HG02870 (cell line): Measurements from ENCODE around the gene SH3BP5L.
"Not testable (repeated sequence)": the region's sequence is repeated elsewhere in the genome, so short reads cannot be mapped to it uniquely, and the experiment has no call there.

Experiments used
- ATAC-seq: cut with Tn5 transposase; IDR thresholded peaks from one replicate; pipeline ENCODE4 v1.9.1; 2021; ENCODE audit warnings: mild to moderate bottlenecking, moderate library complexity; ENCODE audit not compliant: unreplicated experiment

Gene SH3BP5L

DNA sequence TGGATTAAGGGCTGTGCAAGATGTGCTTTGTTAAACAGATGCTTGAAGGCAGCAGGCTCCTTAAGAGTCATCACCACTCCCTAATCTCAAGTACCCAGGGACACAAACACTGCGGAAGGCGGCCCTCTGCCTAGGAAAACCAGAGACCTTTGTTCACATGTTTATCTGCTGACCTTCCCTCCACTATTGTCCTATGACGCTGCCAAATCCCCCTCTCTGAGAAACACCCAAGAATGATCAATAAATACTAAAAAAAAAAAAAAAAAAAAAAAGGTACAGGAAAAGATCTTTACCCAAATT, 5.0 kb upstream of the SH3BP5L start:
- not testable (repeated sequence) for ATAC-seq

DNA sequence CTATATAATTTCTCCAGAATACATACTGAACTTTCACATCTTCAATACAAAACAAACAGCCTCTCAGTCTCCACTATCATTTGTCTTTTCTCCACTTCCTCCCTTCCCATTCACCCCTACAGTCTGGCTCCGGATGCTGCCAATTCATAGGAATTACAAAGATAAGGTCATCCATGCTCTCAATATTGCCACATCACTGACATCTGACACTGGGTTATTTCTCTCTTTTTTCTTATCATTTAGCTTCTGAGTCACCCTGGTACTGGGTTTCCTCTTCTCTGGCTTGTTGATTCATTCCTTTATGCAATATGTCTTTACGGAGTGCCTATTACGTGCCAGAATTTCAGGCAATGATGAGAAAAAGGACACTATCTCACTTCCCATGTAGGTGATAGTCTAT, 3.1 kb upstream of the SH3BP5L start:
- no peak for ATAC-seq

DNA sequence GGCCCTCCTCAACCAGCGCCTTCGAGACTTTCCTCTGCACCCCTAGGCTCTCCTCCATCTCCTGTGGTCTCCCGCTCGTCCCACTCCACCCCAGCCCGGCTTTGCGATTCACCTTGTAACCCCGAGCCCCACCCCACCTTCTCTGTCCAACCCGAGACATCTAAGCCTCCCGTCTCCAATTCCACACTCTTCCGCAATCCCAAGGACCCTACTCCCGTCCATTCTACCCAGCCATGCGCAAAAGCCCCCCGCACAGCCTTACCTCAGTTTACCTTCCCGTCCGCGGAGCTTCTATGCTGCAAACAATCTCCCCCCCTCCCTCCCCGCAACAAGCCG, 174 bp downstream of the SH3BP5L start:
- peak; percentile 1 for ATAC-seq

DNA sequence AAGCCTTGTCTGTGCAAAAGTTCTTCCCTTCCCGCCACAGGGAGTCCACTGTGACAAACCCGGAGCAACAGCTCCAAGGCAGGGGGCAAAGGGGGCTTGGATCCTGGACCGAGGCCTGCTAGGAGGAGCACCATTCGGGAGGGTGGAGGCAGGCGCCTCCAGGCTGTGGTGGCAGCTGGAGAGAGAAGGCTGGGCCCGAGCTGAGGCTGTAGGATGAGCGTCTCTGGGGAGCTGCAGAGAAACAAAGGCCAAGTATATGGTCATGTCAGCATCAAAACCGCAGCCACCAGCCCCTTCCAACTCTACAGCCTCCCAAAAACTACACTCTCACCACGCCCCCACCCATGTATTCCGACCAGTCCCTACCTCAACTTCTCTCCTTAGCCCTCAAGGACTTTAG, 579 bp downstream of the SH3BP5L start:
- ATAC-seq: no peak

DNA sequence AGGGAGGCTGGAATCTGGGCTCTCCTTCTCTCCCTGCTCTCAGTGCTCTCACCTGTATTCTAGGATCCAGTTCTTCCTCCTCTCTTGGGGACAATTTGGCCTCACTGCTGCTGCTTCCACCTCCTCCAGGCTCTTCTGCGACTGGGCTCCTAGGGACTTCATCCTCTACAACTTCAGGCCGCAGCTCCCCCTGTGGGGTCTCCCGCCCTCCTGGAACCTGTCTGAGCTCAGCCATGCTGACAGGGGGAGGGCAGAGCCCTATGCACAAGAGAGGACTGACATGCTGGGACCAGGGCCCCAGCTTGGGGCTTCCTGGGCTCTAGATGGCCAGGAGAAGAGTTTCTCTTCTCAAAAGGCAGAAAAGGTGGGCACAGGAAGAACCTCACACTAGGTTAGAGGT, 1.0 kb downstream of the SH3BP5L start:
- ATAC-seq: no peak

DNA sequence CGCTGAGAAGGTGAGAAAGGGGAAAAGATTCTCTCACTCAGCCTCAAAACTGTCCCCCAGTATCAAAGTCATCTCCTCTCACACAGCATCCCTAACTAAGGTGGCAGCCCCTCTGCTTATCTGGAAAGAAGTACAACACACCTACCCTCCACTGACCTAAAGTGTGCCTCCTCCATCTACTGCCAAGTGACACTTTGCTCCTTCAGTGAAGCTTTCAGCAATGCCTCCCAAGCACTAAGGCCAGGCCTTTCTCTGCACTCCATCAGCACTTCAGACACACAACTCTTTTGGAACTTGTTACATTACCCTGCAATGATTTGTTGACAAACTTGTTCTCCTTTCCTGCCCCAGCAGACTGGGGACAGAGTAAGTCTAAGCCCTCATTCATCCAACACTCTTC, 1.4 kb downstream of the SH3BP5L start:
- ATAC-seq: no peak

DNA sequence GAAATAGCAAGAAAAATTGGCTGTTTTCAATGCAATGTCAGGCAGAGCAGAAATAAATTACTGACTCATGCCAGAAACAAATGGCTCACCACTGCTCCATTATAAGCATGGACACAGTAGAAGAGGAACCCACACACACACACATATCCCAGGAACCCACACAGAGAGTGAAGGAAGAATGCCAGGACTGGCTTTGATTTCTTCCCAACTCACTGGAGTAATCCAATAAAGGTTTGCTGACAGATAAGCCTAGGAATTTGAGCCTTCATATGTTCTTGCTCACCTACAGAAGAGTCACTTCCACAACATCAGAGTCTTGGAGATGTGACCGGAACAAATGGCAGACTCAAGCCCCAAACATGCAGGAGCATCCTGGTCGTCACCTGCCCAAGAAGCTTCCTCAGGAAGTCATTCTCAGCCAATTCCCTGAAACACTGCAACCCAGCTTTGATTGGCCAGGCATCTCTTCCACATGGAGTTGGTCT, 2.2 kb downstream of the SH3BP5L start:
- ATAC-seq: no peak

DNA sequence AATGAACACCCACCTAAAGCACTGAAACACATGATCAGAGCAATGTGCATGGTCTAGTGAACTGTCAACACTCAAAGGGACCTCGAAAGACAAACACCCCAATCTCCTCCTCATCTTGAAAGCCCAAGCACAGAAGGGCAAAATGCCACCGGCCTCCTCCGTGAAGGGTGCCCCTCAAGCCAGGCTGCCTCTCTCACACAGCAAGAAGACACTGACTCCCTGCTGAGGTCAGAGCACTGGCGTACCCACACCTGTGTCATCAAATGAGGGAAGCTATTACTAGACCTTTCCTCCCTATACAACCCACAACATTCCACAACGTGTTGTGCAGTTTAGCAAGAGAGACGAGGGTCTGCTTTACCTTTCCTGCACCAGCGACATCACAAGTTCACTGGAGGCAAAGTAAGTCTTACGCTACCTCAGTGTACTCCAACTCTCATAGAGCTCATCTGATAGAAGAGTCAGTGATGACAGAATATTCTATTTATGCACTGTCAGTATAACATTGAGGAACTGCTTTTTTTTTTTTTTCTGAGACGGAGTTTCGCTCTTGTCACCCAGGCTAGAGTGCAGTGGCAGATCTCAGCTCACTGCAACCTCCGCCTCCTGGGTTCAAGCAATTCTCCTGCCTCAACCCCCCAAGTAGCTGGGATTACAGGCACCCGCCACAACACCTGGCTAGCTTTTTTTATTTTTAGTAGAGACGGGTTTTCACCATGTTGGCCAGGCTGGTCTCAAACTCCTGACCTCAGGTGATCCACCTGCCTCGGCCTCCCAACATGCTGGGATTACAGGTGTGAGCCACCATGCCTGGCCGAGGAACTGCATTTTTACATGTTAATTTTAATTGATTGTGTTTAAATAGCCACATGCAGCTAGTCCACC, 3.3 kb downstream of the SH3BP5L start:
- ATAC-seq: peak; percentile 29

DNA sequence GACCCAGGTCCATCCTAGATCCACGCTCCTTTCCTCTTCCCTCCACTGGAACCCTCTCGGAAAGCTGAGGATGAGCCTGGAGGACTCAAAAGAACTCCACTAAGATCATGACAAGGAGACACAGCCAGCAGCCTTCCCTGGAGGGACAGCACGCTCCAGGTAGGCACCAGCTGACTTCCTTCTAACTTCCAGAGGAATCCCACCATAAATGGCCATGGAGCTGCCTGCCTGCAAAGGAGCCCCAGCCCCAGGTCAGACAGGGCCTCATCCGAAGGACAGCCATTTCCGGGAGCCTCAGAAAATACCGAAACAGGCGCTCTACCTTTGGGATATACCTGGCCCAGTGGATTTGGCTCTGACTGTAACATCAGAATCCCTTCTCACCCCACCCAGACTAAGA, 4.1 kb downstream of the SH3BP5L start:
- ATAC-seq: no peak

DNA sequence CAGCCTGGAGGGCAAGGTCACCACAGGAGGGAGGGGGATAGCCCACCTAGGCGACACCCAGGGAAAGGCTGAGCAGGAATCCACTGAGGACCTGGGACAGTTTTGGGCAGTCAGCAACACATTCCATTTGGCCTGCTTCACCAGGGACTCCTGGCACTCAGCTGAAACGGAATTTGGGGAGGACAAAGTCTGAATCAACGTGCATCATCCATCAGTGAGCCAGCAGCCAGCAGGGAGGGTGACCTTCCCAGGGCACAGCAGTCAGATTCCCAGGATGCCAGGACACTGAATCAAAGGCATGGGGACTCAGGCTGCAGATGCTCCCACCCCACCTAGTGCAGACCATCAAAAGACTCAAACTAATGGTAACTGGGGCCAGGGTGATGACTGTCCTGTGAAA, 4.6 kb downstream of the SH3BP5L start:
- no peak for ATAC-seq

DNA sequence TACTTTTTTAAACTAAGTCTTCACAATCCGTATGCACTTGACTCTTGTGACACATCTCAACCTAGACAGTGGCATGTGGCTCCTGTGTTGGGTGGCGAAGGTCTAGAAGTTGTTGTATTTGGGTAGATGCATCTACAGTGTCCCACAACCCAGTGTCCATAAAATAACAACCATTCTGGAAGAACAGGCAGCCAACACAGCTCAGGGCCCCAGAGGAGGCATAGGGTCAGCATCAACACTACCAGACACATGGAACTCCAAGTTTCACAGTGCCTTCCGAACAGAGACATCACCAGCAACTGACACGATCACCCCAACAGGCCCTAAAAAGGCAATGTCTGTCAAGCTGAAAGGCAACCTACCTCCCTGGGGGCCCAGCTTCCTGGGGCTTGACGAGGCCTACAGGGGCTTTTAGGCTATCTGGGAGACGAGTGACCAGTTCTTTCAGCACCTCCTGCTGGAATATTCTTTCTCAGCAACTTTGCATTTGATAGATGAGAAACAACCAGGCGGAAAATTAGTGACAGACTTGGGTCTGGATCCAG, 5.6 kb downstream of the SH3BP5L start:
- ATAC-seq: no peak

DNA sequence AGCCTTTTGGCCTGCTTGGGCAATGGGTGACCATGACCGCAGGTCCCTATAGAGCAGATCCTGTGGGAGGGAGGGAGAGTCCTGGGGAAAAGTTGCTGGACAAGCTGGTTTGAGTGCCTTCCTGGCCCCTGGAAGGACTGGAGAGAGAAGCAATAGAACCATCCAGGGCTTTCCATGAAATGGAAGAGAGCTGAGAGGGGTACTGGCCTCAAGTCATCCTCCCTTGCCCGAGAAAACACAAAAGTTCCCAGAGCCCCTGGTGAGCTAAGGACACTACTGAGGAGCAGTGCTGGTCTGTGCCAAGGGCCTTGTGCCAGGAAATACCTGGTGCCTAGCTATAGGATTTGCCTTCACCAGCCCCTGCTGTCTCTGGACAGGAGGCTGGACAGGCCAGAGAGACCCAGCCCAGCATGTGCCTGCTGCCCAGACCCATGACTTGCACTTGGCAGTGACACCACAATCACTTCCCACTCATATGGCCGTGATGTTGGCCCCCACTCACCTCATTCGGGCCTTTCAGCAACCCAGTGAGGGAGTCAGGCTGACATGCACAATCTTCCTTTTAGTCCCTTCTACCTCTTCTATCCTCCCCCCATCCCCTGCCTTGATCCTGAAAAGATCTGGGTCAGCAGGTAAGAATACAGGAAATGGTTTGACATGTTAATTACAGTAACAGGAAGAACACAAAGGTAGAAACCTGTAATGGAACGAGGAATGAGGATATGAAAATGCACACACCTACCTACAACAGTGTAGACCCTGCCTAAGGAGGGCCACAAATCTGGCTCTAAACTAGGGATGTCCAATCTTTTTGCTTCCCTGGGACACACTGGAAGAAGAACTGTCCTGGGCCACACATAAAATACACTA, 7.0 kb downstream of the SH3BP5L start:
- ATAC-seq: no peak

DNA sequence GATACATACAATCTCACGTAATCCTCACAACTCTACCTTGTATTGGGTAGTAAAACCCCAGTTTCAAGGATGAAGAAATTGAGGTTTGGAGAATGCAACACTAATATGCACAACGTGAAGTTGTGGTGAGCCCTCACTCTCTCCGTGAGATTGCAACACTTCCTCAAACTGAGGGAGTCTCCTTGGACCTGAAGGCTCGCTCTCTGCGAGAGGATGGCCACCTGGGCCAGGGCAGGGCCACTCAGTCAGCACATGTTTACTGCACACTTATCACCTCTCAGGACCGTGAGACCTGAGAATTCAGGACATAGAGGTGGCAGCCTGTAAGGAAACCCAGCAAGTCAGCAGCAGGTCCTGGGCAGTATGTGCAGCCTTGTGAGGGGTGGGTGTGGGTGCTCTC, 8.7 kb downstream of the SH3BP5L start:
- ATAC-seq: no peak

DNA sequence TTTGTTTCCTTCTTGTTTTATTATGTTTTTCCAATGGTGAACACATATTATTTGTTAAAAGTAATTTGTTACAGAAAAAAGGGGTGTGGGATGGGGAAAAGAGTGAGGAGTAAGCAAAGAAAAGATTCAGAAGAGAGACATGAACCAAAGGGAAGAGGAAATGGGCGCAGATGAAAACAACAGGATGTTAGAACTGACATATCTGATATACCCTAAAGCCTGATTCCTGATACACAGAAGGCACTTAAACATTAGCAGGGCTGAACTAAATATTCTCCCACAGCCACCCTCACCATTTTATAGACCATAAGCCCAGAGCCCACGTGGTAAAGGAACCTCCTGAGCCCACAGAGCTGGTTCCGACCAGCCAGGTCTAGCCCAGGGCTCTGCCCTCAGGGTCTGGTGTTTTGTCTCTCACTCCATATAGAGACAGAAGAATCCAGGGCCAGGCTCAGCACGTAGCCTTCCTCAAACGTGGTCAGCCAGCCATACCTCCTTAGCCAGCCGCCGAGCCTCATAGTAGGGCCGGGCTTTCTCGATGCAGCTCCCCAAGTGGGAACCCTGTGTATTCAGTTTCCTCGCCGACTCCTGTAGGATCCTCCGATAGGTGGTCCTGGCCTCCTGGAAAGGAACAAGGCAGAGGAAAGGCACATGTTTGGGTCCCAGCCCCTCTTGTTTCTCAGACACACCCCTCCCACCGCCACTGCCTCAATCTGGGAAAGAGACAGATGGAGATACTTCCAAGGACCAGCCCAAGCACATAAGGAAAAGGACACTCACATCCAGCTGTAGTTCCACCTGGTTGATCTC, 9.5 kb downstream of the SH3BP5L start:
- ATAC-seq: no peak

DNA sequence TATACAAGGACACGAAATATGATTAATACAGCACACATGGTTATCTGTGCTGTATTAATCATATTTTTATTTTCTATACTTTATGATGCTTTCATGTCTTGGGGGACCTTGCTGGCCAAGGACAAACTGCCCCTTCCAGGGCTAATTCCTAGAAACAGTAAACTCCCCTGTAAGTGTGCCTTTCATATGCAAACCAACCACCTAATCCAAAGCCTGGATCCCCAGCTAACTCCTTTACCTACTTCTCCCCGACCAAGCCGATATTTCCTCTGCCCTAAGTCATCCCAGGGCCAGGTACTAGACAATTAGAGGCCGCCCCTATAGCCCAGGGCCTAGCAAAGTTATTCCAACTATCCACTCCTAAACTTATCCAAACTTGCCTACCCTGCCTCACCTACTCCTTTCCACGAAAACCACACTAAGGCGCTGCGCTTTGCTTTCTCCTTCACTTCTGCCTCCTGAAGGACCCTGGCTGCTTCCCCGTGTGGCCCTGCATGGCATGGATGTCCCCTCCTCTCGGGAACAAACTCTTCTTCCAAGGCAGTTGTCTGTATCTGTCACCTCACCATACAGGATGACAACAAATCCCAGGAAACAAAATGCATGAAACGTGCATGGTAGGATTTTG, 10.2 kb downstream of the SH3BP5L start:
- ATAC-seq: no peak

DNA sequence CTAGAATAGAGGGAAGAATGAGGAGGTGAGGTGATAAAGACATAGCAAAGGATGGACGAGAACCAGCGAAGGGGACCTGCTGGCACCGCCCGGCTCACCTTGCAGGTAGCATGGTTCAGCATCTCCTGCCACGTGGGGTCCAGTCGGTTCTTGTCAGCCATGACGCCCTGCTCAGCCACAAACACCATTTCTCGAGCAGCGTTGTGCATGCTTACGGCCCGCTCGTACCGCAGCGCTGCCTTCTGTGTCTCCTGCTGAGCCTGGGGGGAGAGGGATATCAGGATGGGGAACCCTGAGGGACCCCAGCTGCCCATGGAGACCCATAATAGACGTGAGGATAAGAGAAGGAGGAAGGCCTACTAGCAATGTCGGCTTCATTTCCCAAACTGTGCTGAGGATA, 11.4 kb downstream of the SH3BP5L start:
- ATAC-seq: no peak

DNA sequence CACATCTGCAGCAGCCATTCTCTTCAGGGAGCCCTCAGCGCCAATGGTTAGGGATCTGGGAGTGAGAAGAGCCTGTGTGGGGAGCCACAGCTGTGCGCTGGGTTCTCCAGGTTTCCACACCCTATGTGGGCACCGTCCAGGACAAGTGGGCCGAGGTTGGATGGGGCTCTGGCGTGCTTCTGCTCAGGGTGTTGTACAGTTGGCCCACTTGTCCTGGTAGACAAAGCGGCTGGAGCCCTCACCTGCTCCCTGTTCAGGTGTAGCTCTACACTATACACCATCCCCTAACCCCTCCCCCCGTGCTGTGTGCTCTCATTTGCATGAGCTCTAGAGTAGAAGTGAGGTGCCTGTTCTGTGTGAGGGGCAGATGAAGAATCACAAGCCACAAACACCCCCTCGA, 12.2 kb downstream of the SH3BP5L start:
- no peak for ATAC-seq

DNA sequence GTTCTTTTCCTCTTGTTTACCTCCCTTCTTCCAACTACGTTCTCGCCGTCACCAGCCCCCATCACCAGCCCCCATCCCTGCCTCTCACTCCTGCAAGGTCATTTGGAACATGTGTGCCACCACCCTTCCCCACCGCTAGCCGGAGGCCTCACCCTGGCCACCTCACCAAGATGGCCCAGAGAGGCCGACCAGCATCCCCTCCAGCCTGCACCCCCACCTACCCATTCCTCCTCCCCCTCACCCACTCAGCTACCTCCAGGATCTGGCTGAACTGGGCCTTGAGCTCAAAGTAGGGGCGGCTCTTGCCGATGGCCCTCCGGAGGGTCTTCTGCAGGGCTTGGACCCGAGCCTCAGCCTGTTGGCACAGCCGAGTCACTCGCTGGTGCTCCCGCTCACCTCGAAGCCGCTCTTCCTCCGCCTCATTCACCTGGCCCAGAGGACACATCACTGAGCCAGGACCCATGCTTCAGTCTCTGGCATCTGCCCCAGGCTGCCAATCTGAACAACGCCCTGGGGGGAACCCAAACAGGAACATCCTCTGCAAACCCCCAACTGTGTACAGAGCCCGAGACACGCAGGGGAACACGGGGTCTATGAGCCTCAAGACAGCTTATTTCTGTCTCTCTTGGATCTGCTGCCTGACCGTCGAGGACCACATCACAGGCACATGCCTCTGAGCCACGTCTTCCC, 12.8 kb downstream of the SH3BP5L start:
- ATAC-seq: no peak

DNA sequence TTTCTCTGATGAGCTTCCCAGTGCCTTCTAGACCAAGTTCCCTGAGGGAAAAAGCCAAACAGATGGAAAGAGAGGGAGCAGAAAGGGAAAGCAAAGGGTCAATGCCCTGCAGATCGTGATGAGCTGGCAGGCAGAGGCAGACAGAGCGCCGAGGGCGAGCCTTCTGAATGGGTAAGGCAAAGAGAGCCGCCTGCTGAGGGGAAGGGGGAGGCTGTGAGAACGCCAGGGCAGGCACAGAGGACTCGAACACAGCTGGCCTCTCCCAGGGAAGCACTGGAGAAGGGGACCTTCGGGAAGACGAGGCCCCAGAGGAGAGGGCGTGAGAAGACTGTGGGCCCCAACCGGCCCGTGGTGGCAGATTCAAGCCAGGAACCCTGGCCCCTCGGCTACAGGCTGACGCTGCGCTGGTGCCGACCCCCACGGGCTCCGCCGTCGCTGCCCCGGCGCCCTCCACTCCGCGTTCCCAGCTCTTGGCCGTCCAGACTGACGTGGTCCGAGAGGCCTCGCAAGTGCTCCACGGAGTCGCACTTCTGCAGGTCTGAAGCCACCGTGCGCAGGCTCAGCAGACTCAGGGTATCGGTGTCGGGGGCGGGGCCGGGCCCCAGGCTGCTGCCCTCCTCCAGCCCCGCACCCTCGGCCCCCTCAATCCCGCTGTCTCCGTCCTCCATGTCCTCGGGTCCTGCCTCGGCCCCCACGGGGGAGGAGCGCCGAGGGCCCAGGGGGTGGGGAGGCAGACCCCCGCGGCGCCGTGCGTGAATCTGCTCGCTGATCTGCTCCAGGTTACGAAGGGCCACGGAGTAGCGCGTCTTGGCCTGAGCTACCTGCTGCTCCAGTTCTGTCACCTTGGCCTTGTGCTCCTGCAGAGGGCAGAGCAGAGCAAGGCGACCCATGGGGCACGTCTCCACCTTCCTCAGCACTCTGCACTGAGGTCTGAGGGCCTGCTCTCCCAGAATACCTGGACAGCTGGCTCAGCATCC, 13.9 kb downstream of the SH3BP5L start:
- no peak for ATAC-seq
